Measurements from ENCODE around the gene DLEU7.

GRCh38 chr13:50826035-50826434, 17.5 kb downstream of the DLEU7 start:
- TF ChIP-seq ADNP (tag; IDR thresholded peaks at IDR 0.05) (no peak), ZNF407 (IDR thresholded peaks at IDR 0.05; ENCODE audit: low read depth) (no peak), ZBTB34 (CRISPR knock-in tag; IDR thresholded peaks at IDR 0.05) (no peak), GMEB1 (CRISPR knock-in tag; IDR thresholded peaks at IDR 0.05) (no peak), CTCF (IDR thresholded peaks at IDR 0.05 in 2 of 3, conservative IDR thresholded peaks at IDR 0.05 in 1 of 3; ENCODE audit: insufficient read depth in 2 of 3, low read depth in 1 of 3, low read length in 3 of 3) (no peak), YY1 (IDR thresholded peaks at IDR 0.05; ENCODE audit: borderline replicate concordance in 1 of 3, control insufficient read depth in 1 of 3, extremely low read depth in 1 of 3, insufficient read depth in 3 of 3, insufficient read length in 1 of 3, insufficient replicate concordance in 2 of 3, low read depth in 1 of 3, low read length in 2 of 3) (no peak), EZH2 (IDR thresholded peaks at IDR 0.05; ENCODE audit: borderline replicate concordance, low read depth, low read length) (no peak), RAD21 (CRISPR knock-in tag; conservative IDR thresholded peaks at IDR 0.05 in 1 of 2, IDR thresholded peaks at IDR 0.05 in 1 of 2) (no peak), HNRNPH1 (optimal IDR thresholded peaks at IDR 0.05; ENCODE audit: low read depth, low read length) (no peak), NR3C1 (CRISPR knock-in tag; IDR thresholded peaks at IDR 0.05) (no peak)

All from K562 (cell line).